NCI-H2107 treated with DMSO at 0.1 percent for 48 hours (cell line): ENCODE measurements around the gene JMJD4.

Experiments used
- DNase-seq: peaks from one replicate; lab custom pipeline; 2025; ENCODE audit not compliant: unreplicated experiment; lab: John Stamatoyannopoulos, UW

JMJD4 gene, protein sequence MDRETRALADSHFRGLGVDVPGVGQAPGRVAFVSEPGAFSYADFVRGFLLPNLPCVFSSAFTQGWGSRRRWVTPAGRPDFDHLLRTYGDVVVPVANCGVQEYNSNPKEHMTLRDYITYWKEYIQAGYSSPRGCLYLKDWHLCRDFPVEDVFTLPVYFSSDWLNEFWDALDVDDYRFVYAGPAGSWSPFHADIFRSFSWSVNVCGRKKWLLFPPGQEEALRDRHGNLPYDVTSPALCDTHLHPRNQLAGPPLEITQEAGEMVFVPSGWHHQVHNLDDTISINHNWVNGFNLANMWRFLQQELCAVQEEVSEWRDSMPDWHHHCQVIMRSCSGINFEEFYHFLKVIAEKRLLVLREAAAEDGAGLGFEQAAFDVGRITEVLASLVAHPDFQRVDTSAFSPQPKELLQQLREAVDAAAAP

DNA sequence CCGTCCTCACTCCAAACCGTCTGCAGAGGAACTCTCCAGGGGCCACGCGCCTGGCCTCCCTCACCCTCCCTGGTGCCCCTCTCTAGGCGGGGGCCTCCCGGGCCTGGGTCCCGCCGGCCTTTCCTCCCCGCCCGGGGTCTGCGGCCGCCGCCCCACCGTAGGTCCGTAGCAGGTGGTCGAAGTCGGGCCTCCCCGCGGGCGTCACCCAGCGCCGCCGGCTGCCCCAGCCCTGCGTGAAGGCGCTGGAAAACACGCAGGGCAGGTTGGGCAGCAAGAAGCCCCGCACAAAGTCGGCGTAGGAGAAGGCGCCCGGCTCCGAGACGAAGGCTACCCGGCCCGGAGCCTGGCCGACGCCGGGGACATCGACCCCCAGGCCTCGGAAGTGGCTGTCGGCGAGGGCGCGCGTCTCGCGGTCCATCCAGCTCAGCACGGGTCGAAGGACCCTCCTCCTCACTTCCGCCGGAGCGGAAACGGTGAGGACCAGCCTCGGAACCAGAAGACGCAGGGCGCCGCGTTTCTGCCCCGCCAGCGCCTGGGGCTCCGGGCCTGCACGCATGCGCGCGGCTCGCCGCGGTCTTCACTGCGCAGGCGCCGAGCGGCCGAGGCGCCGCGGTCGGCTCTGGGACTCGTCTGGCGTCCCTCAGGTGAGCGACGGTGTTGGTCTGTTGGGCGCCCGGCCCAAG is at the start of gene JMJD4, which contains the start of gene SNAP47:
TSS of gene JMJD4 (minus strand) at position 447 of the 683 bp plus-strand sequence. CDS start at position 418, 29 bp downstream.
TSS of gene SNAP47 (plus strand) at position 580 of the 683 bp plus-strand sequence. CDS start 12,302 bp downstream, outside the sequence.
- DNase-seq: peak; percentile 82

DNA sequence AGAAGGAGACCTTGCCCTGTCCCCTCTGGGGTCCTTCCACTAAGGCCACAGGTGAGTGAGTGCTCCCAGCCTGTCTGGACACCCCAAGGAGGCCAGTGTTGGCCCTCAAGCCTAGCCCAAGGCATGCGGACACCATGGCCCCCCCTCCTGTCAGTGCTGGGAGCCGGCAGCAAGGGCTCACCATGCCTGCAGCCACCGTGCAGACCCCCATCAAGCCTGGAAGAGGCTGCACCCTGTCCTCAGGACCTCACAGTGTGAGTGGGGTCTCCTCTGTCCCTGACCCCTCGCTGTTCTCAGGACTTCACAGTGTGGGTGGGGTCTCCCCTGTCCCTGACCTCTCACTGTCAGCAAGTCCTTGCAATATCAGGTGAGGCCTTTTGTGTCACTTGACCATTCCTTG is 47.1 kb upstream of the JMJD4 start:
- DNase-seq: no peak

DNA sequence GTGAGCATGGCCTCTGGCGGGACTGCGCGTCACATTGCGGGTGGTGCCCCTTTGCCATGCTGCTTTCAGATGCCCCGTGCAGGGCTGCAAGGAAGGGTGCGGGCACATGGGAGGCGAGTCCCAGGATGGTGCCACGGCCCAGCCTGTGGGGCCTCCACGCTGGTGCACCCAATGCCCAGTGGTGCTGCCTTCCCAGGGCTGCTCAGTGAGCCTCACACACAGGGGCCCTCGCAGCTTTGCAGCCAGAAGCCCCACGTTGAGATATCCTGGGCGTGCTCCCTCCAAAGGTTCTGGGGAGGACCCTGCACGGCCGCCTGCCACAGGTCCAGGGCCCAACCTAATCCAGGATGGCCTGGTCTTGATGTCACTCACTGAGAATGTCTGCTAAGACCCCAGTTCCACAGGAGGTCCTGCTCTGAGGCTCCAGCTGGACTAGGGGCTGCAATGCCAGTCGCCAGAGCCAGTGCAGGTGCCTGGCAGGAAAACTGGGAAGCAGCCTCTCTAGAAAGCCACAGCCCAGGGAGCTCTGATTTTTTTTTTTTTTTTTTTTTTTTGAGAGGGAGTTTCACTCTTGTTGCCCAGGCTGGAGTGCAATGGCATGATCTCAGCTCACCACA is 46.3 kb upstream of the JMJD4 start:
- DNase-seq: no peak

DNA sequence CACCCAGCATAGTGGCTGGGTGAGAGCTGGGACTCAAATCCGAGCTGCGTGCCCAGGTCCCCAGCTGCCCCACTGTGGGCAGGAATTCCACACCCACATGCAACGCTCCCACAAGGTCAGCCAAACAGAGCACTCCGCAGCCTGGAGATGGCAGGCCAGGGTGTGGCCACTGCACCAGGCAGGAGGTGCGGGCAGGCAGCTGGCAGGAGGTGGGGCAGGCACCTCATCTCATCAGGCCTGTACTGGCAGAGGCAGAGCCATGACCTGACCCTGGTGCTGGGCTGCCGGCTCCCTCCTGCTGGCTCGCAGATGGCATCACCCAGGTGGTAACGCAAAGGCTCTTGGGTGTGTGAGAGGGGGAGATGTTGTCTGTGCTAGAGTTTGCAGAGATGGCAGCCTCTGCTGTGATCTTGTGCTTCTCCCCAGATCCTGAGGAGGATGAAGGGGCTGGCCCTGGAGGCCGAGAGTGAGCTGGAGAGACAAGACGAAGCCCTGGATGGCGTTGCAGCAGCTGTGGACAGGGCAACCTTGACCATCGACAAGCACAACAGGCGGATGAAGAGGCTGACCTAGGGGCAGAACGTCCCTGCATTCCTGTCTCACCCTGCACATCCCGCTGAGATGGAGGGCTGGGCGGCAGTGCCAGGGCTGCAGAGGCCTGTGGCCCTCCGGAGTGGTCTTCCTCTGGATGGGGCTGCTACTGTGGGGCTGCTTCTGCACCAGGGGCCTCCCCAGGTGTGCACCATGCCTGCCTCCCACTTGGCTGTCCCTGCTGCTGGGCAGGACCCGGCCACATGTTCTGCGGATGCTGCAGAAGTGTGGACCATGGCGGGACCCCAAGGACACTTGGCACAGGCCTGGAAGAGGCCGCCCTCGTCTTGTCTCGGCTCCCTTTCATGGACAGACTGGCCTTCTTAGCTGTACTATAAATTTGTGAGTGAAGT is 45.3 kb upstream of the JMJD4 start:
- DNase-seq: no peak

DNA sequence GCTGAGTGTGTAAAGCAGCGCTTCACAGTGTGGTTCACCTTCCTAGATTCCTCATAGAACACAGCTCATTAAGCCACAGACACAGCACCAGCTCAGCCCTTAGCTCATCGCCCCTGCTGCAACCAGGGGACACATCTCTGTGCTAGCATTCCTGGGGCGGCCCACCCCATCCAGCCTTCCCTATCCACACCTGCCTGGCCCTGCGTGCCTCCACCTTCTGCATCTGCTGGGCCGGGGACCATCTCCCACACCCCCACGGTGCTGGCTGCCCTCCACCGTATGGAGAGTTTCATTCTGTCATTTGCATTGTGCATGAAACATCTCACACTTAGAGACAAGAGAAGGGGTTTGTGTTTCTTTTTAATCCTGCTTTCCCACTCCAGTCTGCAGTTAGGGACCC is 44.6 kb upstream of the JMJD4 start:
- no peak for DNase-seq

DNA sequence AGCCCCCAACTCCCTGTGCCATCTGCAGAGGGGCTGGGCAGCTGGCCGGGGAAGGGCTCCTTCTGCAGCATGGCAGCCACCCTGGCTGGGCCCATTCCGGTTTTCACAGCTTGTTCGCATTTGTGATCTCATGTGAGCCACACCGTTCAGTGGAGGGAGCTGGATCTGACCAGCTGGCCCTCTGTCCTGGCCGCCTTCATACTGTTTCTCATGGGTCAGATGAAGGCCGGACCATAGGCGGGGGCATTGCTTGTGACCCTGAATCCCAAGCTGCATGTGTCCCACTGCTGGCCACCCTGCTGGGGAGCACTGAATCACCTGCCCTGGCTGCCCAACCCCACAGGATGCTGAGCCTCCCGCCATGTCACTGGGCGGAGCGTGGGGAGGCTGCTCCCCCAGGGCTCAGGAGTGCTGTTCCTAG is 43.9 kb upstream of the JMJD4 start:
- DNase-seq: no peak

DNA sequence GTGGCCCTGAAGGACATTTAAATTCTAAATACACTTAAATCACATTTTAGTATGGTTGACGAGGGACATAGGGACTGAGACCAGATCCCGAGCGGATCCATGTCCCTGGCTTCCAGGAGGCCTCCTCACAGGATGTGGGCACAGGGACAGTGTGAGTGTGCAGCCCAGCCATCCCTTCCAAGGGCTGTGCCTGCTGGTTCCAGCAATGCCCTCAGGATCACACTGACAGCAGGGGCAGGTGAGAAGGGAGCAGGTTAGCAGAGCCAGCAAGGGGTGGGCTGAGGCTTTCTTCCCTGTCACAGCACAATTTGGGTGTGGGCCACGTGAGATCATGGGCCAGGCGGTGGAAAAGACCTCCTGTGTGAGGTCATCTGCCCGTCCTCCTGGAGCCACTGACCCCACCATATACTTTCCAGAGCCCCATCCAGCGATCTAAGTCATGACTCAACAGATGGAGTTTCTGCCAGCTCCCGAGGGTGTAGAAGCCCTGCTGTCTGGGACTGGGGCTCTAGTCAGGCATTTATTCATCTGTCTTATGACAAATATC is 43.4 kb upstream of the JMJD4 start:
- DNase-seq: no peak

DNA sequence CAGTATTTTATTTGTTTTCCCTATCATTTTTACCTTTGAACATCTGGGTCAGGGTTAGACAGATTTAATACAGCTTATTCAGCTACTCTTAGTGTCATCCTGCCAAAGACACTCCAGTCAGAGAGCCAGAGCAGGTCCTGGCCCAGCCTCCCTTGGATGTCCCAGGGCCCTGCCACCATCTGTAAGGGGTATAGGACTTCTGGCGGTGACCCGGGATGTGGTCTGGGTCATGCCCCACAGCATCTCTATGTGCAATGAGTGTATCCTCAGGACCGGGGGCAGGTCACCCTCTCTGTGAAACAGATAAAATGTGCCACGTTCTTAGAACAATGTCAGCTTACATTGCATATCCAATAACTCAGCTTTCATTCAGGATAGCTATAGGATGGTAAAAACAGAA is 42.5 kb upstream of the JMJD4 start:
- DNase-seq: no peak

DNA sequence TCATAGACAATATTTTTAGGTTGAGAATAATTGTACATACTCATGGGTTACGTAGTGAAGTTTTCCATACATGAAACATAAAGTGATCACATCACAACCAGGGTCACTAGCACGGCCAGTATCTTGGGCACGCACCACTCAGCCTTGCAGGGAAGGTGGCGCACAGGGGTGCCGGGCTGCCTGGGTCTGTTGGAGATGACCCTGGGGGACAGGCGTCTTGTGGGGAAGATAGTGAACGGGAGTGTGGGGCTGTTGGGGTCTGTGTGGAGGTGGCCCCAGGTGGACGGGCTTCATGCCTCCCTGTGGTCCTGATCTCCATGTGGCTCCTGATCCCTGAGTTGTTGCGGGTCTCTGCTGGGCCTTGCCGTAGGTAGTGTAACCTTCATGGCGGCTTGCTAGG is 42.1 kb upstream of the JMJD4 start:
- DNase-seq: no peak

DNA sequence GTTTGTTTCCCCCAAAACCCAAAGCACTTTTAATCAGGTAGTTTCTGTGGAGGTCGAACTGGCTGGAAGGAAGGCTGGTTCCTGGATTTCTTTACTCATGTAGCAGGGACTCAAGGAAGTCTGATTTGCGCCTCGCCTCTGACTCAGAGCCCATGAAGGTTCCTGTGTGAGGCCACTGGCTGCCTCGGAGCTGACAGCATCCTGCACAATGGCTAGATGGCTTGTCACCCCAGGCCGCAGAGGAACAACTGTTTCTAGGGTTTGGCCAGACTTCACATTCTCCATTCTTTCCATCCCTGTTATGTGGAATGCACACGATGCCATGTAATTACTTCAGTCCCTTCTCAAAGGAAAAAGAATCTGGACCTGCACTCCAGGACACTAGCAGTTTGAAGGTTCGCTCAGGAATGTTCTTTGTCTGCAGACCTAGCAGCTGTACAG is 41.2 kb upstream of the JMJD4 start:
- DNase-seq: no peak

DNA sequence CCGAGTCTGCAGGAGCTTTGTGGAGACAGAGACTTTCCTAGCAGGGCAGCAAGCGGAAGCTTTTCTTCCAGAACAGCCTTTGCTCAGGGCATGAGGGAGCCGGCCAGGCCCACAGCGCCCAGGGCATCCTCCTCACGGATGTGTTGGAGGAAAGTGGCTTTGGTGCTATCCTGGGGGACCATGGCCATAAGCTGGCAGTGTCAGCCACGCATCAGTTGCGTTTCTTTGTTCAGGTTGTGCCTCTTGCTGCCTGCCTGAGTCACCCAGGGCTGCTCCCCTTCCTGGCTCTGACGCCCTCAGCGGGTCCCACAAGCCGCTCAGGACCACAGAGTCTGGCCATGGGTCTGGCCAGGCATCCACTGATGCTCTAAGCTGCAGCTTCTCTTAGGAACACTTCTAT is 40.7 kb upstream of the JMJD4 start:
- DNase-seq: no peak

DNA sequence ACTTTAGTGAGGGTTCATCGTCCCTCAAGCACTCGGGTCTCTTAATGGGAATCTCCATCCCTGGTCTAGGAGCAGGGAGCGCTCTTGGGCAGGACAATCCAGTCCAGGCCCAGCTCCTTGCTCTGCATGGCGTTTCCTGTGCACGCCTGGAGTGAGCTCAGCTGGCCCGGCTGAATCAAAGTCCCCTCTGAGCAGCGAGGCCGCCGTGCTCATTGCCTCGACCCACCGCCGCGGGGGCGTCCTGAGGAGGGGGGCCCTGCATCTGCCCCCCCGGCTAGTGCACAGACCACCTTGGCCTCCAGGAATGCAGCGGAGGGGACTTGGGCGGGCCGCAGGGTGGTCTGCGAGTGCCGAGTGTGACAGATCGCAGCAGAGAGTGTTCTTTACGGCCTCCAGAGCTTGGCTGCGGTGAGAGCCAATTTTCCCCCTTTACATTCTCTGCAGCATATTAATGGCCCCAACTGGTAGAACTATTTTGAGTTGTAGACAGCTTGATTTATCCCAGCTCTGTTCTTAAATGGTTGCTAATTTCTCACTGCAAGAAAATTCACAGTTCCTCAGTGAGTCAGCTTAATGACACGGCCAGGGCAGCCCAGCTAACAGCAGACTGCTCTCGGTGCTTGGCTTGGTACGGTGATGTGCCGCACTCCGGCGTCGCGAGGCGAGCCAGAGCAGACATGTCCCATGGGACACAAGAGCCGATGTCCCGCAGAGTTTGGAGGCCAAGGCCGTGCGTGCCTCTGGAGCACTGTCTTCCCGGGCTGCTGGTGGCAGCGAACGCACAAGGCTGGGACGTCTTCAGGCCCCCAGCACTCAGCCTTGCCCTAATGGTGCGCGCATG is 39.9 kb upstream of the JMJD4 start:
- no peak for DNase-seq

DNA sequence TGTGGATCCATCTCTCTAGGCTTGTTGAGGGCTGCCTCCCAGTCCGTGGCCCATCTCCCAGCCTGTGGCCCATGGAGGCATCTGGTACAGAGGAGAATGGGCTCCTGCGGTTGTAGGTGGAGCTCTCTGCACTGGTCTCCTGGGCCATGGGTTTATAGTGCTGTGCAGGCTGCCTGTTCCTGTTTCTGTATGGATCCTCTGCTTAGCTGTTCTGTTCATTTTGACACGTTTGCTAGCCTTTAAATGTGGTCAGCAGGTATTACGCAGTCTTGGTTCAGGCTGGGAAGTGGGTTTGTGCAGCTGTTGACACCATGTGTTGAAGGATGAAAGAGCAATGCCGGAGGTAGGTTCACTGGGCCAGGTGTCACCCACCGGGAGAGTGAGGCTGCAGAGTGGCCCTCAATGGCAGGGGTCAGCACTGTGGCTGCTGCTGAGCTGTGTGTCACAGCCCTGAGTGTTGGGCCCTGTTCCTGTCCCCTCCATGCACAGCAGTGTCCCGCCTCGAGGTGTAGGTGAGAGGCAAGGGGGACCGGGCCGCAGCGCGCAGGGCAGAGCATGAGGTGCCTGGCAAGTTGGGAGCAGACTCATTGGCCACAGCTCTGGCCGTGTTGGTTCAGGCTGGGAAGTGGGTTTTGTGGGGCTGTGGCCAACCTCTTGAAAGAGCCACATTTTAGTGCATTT is 39.1 kb upstream of the JMJD4 start:
- DNase-seq: peak; percentile 89

DNA sequence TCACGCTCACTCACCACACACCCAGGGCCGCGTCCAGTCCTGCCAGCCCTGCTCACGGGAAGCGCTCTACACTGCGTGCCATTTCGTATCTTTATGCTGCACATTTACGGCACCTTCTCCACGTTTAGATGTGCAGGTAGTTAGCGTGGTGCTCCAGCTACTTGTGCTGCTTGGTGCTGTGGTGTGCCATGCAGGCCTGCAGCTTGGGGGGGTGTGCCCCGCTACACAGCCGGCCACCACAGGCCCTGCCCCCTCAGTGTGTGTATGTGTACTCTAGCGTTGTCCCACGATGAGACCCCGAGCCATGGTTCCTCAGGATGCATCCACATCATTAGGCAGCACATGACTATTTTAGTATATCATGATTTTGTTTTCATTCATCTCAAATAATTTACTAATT is 38.5 kb upstream of the JMJD4 start:
- DNase-seq: no peak

DNA sequence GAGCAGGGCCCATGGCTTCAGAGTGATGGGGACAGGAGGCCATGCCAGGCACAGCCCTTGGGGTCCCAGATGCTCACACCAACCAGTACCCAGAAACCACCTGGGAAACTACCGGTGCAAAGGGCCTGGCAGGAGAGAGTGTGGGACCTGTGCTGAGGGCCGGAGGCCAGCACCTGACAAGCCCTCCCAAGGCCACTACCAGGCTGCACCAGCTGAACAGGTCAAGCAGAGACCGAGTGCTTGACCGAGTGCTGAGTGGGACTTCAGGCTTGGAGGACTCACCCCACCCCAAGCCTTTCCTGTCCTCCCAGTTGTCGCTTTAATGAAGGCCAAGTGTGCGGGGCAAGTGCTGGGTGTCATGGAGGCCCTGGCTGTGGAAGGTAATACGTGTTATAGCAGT is 36.7 kb upstream of the JMJD4 start:
- DNase-seq: no peak

DNA sequence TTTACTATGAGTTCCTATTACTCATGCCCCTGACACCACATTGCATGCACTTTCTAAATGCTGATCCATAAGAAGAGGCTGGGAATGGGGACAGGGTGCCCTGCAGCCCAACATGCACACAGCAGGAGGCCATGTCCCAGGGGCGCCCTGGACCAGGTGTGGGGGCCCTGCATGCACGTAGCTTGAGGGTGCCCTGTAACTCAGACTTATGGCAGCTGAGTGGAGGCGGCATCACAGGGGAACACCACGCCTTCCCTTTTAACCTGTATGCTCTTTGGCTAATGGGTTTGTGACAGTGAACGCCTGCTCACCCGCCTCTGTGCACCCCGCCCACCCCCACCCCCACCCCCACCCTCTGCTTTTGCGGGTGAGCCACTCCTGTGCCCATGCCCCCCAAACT is 36.2 kb upstream of the JMJD4 start:
- DNase-seq: no peak

DNA sequence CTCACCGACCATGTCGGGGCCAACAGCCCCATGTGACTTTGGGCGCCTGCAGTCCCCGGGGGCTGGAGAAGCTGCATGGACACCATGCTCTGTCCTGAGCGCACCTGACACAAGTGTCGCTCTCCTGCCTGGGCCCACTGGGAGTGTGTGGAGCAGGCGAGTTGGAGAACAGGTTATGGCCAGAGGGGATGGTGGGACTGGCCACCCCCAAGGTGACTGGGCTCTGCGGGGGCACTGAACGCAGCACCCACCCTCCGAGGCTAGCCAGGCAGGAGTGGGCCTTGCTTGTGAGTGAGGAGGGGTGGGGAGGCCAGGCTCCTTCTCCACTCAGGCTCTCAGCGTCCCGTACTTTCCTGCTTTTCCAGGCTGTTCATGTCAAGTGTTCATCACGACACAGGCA is 35.7 kb upstream of the JMJD4 start:
- DNase-seq: no peak

DNA sequence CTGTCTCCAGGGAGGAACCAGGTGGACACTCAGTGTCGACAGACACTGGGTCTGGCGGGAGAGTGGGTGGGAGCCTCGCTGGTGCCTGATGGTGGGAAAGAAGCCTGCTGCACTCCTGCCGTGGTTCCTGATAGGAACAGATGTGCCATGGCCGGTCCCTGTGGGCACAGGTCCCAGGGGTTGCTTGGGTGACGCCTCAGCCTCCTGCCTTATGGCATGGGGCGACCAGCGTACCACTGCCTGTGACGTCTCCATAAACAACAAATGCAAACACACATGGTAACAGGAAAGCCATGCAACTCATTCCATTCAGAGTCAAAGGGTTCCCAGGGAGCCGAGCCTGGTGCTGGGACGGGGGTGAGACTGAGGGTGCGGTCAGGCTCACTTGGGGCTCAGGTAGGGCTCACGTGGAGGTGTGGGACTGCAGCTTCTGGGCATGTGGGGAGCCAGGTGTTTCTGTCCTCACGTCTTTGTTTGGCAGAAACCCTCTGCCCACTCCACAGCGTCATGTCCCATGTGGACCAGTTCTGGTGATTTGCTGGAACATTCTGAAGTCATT is 34.9 kb upstream of the JMJD4 start:
- no peak for DNase-seq
